Activated naive CD8-positive, alpha-beta T cell treated with anti-CD3 and anti-CD28 coated beads, Interleukin-2, amount 50 U/mL, for 24 hours (primary cell): ENCODE results near the gene ZSCAN5A.
"Not testable (repeated sequence)": the region's sequence is repeated elsewhere in the genome, so short reads cannot be mapped to it uniquely, and the experiment has no call there.

Source experiments
- ATAC-seq: fragments of 150-1000 bp; cut with Tn5 transposase; one replicate; pipeline ENCODE4 v1.10.0; 2021
- DNase-seq: peaks from one replicate; pipeline ENCODE4 v3.0.0; 2021
- H3K27ac Mint-ChIP-seq: one replicate; pipeline ENCODE4 v1.8.0; 2021; ENCODE audit warnings: mild to moderate bottlenecking, mixed read lengths
- H3K27me3 Mint-ChIP-seq: one replicate; pipeline ENCODE4 v1.8.0; 2021; ENCODE audit warnings: mixed read lengths
- H3K36me3 Mint-ChIP-seq: one replicate; pipeline ENCODE4 v1.8.0; 2021; ENCODE audit warnings: low read depth, mixed read lengths
- H3K4me1 Mint-ChIP-seq: one replicate; pipeline ENCODE4 v1.8.0; 2021; ENCODE audit warnings: mixed read lengths
- H3K4me3 Mint-ChIP-seq: one replicate; pipeline ENCODE4 v1.8.0; 2021; ENCODE audit warnings: mild to moderate bottlenecking, moderate library complexity, mixed read lengths
- H3K9me3 Mint-ChIP-seq: one replicate; pipeline ENCODE4 v1.8.0; 2021; ENCODE audit warnings: mixed read lengths

ZSCAN5A gene

GRCh38 chr19:56177564-56178243, 136.9 kb downstream of the ZSCAN5A start:
- Mint-ChIP-seq H3K9me3 (no peaks in the 10 kb centered on the region), H3K4me1 (no peaks in the 10 kb centered on the region), H3K4me3 (no peak overlapping the region), H3K27ac (no peak overlapping the region), H3K36me3 (no peaks in the 10 kb centered on the region), H3K27me3 (peaks cover 3% of the 10 kb centered on the region)
- DNase-seq (no peak), ATAC-seq (no peak)

GRCh38 chr19:56176881-56177280, 137.8 kb downstream of the ZSCAN5A start:
- Mint-ChIP-seq H3K27ac (no peak overlapping the region), H3K36me3 (no peaks in the 10 kb centered on the region), H3K9me3 (no peaks in the 10 kb centered on the region), H3K4me1 (no peaks in the 10 kb centered on the region), H3K4me3 (no peak overlapping the region), H3K27me3 (peaks cover 6% of the 10 kb centered on the region)
- DNase-seq (no peak), ATAC-seq (no peak)

- not testable (repeated sequence) for H3K4me1 Mint-ChIP-seq, H3K9me3 Mint-ChIP-seq, H3K36me3 Mint-ChIP-seq, H3K27me3 Mint-ChIP-seq, DNase-seq, ATAC-seq, H3K4me3 Mint-ChIP-seq, H3K27ac Mint-ChIP-seq
These were observed 138.3 kb downstream of the ZSCAN5A start for GRCh38 chr19:56176310-56176709.

- not testable (repeated sequence) for DNase-seq, H3K27ac Mint-ChIP-seq, H3K27me3 Mint-ChIP-seq, H3K9me3 Mint-ChIP-seq, H3K4me3 Mint-ChIP-seq, H3K4me1 Mint-ChIP-seq, ATAC-seq, H3K36me3 Mint-ChIP-seq
These were observed 138.8 kb downstream of the ZSCAN5A start, which contains the start of gene GALP for GRCh38 chr19:56175861-56176307. Gene GALP, plus strand, starts transcription at chr19:56176008. Its CDS starts 1,101 bp downstream, at chr19:56177109.

- H3K4me3 Mint-ChIP-seq: no peak overlapping the region
- no peak overlapping the region for H3K27ac Mint-ChIP-seq
- no peaks in the 10 kb centered on the region for H3K36me3 Mint-ChIP-seq
- no peaks in the 10 kb centered on the region for H3K9me3 Mint-ChIP-seq
- ATAC-seq (no peak), DNase-seq (no peak)
- H3K4me1 Mint-ChIP-seq: no peaks in the 10 kb centered on the region
- peaks cover 10% of the 10 kb centered on the region for H3K27me3 Mint-ChIP-seq
These were observed 140.1 kb downstream of the ZSCAN5A start for GRCh38 chr19:56174550-56174949.

- no peaks in the 10 kb centered on the region for H3K9me3 Mint-ChIP-seq
- H3K36me3 Mint-ChIP-seq: no peaks in the 10 kb centered on the region
These were observed 140.6 kb downstream of the ZSCAN5A start for GRCh38 chr19:56174086-56174485.

More at GRCh38 chr19:56174086-56174485, 140.6 kb downstream of the ZSCAN5A start:
- H3K27ac Mint-ChIP-seq: no peak overlapping the region
- no peak for DNase-seq
- ATAC-seq: no peak
- no peaks in the 10 kb centered on the region for H3K4me1 Mint-ChIP-seq
- no peak overlapping the region for H3K4me3 Mint-ChIP-seq
- H3K27me3 Mint-ChIP-seq: peaks cover 10% of the 10 kb centered on the region
